ENCODE data around the gene PTPRO.

DNA sequence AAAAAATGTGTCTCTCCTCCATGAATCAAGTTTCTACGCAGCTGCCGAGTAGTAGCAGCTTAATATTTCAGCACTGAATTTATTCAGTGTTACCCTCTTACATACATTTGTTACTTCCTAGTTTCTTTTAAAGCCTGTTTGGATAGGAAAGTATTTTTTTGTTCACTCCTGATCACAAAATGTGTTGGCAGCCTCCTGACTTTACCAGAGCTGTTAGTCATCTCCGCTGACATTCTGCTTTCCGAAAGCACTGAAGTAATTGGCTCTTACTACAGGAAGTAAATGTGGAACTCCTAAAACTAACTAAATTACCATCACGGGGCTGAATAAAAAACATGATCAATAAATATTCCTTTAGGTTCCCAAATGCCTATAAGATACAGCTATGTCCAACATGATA, 241.4 kb downstream of the PTPRO start:
- TF ChIP-seq, protein P1, sequence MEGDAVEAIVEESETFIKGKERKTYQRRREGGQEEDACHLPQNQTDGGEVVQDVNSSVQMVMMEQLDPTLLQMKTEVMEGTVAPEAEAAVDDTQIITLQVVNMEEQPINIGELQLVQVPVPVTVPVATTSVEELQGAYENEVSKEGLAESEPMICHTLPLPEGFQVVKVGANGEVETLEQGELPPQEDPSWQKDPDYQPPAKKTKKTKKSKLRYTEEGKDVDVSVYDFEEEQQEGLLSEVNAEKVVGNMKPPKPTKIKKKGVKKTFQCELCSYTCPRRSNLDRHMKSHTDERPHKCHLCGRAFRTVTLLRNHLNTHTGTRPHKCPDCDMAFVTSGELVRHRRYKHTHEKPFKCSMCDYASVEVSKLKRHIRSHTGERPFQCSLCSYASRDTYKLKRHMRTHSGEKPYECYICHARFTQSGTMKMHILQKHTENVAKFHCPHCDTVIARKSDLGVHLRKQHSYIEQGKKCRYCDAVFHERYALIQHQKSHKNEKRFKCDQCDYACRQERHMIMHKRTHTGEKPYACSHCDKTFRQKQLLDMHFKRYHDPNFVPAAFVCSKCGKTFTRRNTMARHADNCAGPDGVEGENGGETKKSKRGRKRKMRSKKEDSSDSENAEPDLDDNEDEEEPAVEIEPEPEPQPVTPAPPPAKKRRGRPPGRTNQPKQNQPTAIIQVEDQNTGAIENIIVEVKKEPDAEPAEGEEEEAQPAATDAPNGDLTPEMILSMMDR (IDR thresholded peaks at IDR 0.05), result no peak
- no peak for TF ChIP-seq EP300 (IDR thresholded peaks at IDR 0.05)
